H1 (cell line): ENCODE results near the gene CADM2. TPM values are rescaled to one million over a fixed set of nuclear protein-coding genes. Genes with fewer than 3 reads are reported as not detected.

Experiments
- CHD7 ChIP-seq: fragments of 300-600 bp; sonication (generic); IDR thresholded peaks from 2 replicates; pipeline ENCODE4 v1.7.1; 2012; ENCODE audit warnings: low read length, moderate library complexity, mild to moderate bottlenecking, inconsistent platforms; ENCODE audit not compliant: insufficient replicate concordance
- KDM4A ChIP-seq: IDR thresholded peaks from one replicate; pipeline ENCODE4 v1.7.1; 2012; ENCODE audit warnings: low read depth, mild to moderate bottlenecking, moderate library complexity, low read length, inconsistent platforms; ENCODE audit not compliant: severe bottlenecking
- KDM5A ChIP-seq: fragments of 200-600 bp; IDR thresholded peaks from 2 replicates; pipeline ENCODE4 v1.7.1; 2012; ENCODE audit warnings: mild to moderate bottlenecking, low read length, inconsistent platforms, mixed read lengths
- NRF1 ChIP-seq: IDR thresholded peaks from 2 replicates; pipeline ENCODE4 v1.6.1; 2011; ENCODE audit warnings: mild to moderate bottlenecking, low read depth, low read length, improper control_type of control experiment
- SP4 ChIP-seq: IDR thresholded peaks from 2 replicates; pipeline ENCODE4 v1.6.1; 2012; ENCODE audit warnings: low read length, inconsistent platforms
- SUZ12 ChIP-seq: fragments of 200-600 bp; sonication (generic); IDR thresholded peaks from 2 replicates; pipeline ENCODE4 v1.6.1; 2012; ENCODE audit warnings: mild to moderate bottlenecking, inconsistent platforms, low read length, moderate library complexity, mixed read lengths
- polyA plus RNA-seq, 7 experiments: library from polyadenylated mRNA; depleted of rRNA in 3 of 7; stranded (reverse) in 5 of 7; unstranded in 2 of 7; fragments of >200 nt in 5 of 7; fragments of 200-250 nt in 2 of 7; gene quantifications; 1 replicate in 5 of 7; 2 replicates in 1 of 7; 4 replicates in 1 of 7; pipeline versions ENCODE4 v1.2.1 to v1.2.3, GENCODE V29; 2011 to 2013; ENCODE audit warnings: missing spikeins in 2 of 7, mixed read lengths in 2 of 7
- total RNA-seq: library from RNA; stranded (reverse); fragmentation: NEBNext Ultra II Directional; extraction: Animal tissue kit (Norgen Biotek cat#: 25700); gene quantifications from 2 replicates; pipeline ENCODE4 v1.2.1, GENCODE V29; 2021

The CADM2 gene
- total and polyA plus RNA-seq, 2 of the 8 experiments (the other 6 are each of a cell fraction or from before 2014, with no cell fraction given), result 14.9 to 20.9 TPM

GRCh38 chr3:85726241-85726640, 767.5 kb downstream of the CADM2 start (continued):
- no peak for TF ChIP-seq CHD7
- no peak for TF ChIP-seq SP4
- no peak for TF ChIP-seq KDM5A
- no peak for TF ChIP-seq KDM4A
- TF ChIP-seq NRF1, result no peak
- TF ChIP-seq SUZ12, result no peak
